COLO668 (cell line): ENCODE results near the gene ITGA7.

Experiments used
- DNase-seq: peaks from one replicate; lab custom pipeline; 2025; ENCODE audit not compliant: unreplicated experiment; lab: John Stamatoyannopoulos, UW

Gene ITGA7

GRCh38 chr12:55703901-55704761, 3.6 kb downstream of the ITGA7 start:
- DNase-seq: no peak

GRCh38 chr12:55703288-55703687, 4.4 kb downstream of the ITGA7 start:
- DNase-seq: no peak

GRCh38 chr12:55702861-55703260, 4.8 kb downstream of the ITGA7 start:
- no peak for DNase-seq

DNA sequence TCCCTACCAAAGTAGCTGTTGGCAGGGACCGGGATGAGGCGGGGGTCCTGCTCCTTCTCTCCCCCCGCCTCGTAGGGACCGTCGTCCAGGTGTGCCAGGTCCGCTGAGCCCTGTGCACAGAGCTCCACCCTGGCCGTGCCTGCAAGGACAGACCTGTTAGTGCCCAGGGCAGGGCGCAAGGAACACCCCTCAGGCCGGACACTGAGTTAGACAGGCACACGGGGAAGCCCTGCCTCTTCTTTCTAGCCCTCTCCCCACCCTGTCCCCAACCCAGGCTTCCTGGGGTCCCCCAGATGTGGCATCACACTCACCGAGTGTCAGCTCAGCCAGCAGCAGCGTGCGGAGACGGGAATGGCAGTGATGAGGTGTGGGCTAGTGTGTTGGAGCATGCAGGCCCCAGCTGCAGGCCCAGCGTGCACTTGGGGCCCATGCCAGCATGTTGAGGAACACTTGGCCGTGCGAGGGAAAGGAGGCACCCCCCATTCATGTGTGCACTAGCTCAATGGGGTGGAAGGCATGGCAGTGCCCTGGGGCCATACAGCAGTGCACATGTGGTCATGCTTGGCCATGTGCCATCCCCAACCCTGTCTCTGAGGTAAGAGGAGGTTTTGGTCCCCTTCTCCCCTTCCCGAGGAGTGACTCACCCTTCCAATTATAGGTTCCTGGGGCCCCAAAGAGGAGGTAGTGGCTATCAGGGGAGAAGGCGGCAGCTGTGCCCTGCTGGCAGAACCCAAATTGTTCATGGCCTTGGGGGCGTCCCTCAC, 7.3 kb downstream of the ITGA7 start:
- DNase-seq: peak; percentile 5

- DNase-seq: no peak
These were observed 8.1 kb downstream of the ITGA7 start for GRCh38 chr12:55699471-55700055.

GRCh38 chr12:55698965-55699364, 8.7 kb downstream of the ITGA7 start:
- no peak for DNase-seq

GRCh38 chr12:55698241-55698955, 9.3 kb downstream of the ITGA7 start:
- DNase-seq: no peak

GRCh38 chr12:55697686-55698085, 10.0 kb downstream of the ITGA7 start:
- DNase-seq: no peak

- DNase-seq: no peak
These were observed 10.8 kb downstream of the ITGA7 start for GRCh38 chr12:55696796-55697462.

DNA sequence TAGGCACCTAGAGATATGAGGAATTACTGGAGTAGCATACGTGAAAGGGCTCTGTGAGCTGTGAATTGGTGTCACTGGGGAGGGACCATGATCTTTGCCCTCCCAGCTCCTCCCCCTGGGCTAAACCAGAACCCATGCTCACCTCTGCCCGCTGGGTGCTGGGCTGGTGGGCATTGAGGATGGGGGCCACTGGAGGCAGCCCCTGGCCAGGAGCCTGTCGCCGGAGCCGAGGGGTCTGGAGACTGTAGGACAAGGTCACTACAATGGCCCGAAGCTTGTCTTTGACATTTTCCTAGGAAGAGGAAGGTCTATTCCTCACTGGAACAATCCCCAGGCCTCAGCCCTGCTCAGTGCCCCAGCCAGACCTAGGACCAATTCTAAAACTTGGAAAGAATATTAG, 11.6 kb downstream of the ITGA7 start:
- no peak for DNase-seq

DNA sequence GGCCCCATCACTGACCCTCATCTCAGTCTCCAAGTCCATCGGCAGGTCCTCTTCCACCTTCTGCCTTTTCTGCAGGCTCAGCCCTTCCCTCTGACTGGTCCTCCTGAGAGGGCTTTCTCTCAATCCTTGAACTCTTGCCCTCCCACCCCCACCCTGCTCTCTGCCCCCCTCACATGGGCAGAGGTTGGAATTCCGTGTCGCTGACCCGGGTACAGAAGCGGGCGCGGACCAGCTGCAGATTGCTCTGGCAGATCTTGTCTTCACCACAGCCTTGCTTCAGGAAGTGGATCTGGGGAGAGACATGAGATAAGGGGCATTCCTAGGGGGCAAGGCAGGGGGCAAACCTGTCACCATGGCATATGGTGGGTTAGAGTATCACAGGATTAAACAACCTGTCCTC, 12.4 kb downstream of the ITGA7 start:
- DNase-seq: no peak

DNA sequence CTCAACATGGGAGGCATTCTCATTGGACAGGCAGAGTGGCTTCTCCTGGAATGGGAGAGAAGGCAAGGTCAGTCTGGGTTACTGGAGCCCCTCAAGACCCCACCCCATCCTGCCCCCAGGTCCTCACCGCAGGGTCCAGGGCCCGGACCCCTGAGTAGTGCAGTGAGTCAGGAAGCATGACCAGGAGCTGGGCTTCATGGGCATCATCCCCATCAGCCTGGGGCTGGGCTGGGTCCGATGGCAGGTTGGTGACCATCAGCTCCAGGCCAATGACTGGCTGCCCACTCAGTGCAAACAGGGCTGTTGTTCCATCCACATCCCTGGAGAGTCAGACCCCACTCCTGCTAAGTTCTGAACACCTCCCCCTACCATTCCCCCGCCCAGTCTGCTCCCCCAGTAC, 13.1 kb downstream of the ITGA7 start:
- DNase-seq: no peak

GRCh38 chr12:55694188-55694515, 13.6 kb downstream of the ITGA7 start:
- no peak for DNase-seq

- DNase-seq: no peak
These were observed 14.1 kb downstream of the ITGA7 start for GRCh38 chr12:55693323-55694187.

DNA sequence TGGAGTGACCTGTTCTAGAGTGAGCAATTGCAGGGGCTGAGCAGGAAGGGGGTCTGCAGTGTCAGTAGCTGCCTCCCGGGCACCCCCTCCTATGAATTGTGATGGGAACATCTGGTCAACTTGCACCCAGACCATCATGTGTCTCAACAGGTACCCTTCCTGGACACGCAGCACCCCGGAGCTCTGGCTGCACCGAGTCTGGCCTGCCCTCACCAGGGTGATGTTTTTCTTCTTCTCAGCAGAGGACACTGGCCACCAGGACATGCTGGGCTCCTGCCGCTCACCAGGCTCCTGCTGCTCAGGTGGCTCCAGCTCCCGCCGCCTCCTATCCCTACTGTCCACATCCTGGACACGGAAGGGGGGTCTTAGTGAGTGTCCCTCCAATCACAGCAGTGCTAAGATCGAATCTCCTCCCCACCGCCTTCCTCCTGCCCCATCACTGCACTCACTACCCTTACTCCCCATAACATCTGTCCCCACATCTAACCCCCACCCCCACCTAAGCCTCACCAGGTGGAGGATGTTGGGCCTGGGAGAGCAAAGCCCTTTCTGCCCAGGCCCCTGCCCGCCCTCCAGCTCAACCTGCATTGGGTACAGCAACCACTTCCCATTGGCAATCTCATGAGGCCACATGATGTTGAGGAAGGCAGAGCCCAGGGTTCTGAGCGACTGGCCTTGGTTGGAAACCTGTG, 14.9 kb downstream of the ITGA7 start:
- DNase-seq: no peak

- no peak for DNase-seq
These were observed 18.7 kb downstream of the ITGA7 start for GRCh38 chr12:55688716-55689655.

GRCh38 chr12:55687746-55688145, 20.0 kb downstream of the ITGA7 start:
- no peak for DNase-seq

GRCh38 chr12:55686366-55687010, 21.2 kb downstream of the ITGA7 start:
- no peak for DNase-seq
